H4 (cell line): ENCODE measurements around the gene RIC3. TPM values are rescaled to one million over a fixed set of nuclear protein-coding genes. Genes with fewer than 3 reads are reported as not detected.

ENCODE experiments used
- DNase-seq: peaks from one replicate; pipeline ENCODE4 v3.0.0-alpha.2; 2015; ENCODE audit warnings: low spot score
- total RNA-seq: library from RNA; depleted of rRNA; stranded (reverse); fragments of >200 nt; shearing (Covaris generic); gene quantifications from 2 replicates; pipeline ENCODE4 v1.2.3, GENCODE V29; 2014; rRNA removed

The RIC3 gene
- total RNA-seq, 1 experiment from 2014 or later = 1.1 TPM

- no peak for DNase-seq
Measured at GRCh38 chr11:8067567-8067928, 101.3 kb downstream of the RIC3 start.

GRCh38 chr11:8066911-8067455 is 101.8 kb downstream of the RIC3 start:
- no peak for DNase-seq

GRCh38 chr11:8066036-8066910 is 102.6 kb downstream of the RIC3 start:
- no peak for DNase-seq

- DNase-seq = no peak
Measured at GRCh38 chr11:8065031-8065430, 103.8 kb downstream of the RIC3 start.

GRCh38 chr11:8063324-8063723 is 105.5 kb downstream of the RIC3 start:
- no peak for DNase-seq

GRCh38 chr11:8062781-8063257 is 106.0 kb downstream of the RIC3 start:
- DNase-seq = no peak

GRCh38 chr11:8061555-8062428 is 107.0 kb downstream of the RIC3 start:
- no peak for DNase-seq

- DNase-seq = no peak
Measured at GRCh38 chr11:8060801-8061554, 107.8 kb downstream of the RIC3 start.

GRCh38 chr11:8060146-8060719 is 108.6 kb downstream of the RIC3 start:
- no peak for DNase-seq

- no peak for DNase-seq
Measured at GRCh38 chr11:8059571-8060011, 109.2 kb downstream of the RIC3 start.

GRCh38 chr11:8059030-8059429 is 109.8 kb downstream of the RIC3 start:
- DNase-seq = no peak

GRCh38 chr11:8058216-8058615 is 110.6 kb downstream of the RIC3 start:
- DNase-seq = no peak

GRCh38 chr11:8056810-8057463 is 111.9 kb downstream of the RIC3 start:
- no peak for DNase-seq

Other genes starting within 250 kb of the RIC3 start
- not detected in 2 replicates for gene OR10A6, start 237.8 kb downstream of the RIC3 start, total RNA-seq
- not detected in 2 replicates for gene OR10A3, start 227.3 kb downstream of the RIC3 start, total RNA-seq
- not detected in 2 replicates for gene NLRP10, start 203.6 kb downstream of the RIC3 start, total RNA-seq
- 420 and 437 TPM in 2 replicates for gene EIF3F, start 181.7 kb downstream of the RIC3 start, total RNA-seq
- gene TUB, start 87.8 kb downstream of the RIC3 start, total RNA-seq = 7.5 and 7.8 TPM in 2 replicates
- 0.46 TPM in 1 of 2 replicates, not detected in the other for gene LMO1, start 94.9 kb upstream of the RIC3 start, total RNA-seq